PC-3 (cell line): ENCODE measurements around the gene SLC39A1.
"Not testable (repeated sequence)": the region's sequence is repeated elsewhere in the genome, so short reads cannot be mapped to it uniquely, and the experiment has no call there.

Source experiments
- EZH2 ChIP-seq: fragments of 300-600 bp; sonication (generic); IDR thresholded peaks from one replicate; pipeline ENCODE4 v1.6.1; 2017; ENCODE audit warnings: antibody characterized with exemption, mild to moderate bottlenecking, low read length; ENCODE audit not compliant: unreplicated experiment
- EZH2phosphoT487 ChIP-seq: fragments of 300-600 bp; sonication (generic); IDR thresholded peaks from 2 replicates; pipeline ENCODE4 v1.6.1; 2018; ENCODE audit warnings: mild to moderate bottlenecking, antibody characterized with exemption, low read length, borderline replicate concordance

- not testable (repeated sequence) for TF ChIP-seq EZH2, EZH2phosphoT487
These were observed 49.2 kb upstream of the SLC39A1 start for GRCh38 chr1:154012543-154012942.
